HG02885 (cell line): Measurements from ENCODE around the gene SYNPR.

Experiments
- ATAC-seq: cut with Tn5 transposase; IDR thresholded peaks from one replicate; pipeline ENCODE4 v1.9.1; 2021; ENCODE audit warnings: mild to moderate bottlenecking; ENCODE audit not compliant: unreplicated experiment, poor library complexity

The SYNPR gene

DNA sequence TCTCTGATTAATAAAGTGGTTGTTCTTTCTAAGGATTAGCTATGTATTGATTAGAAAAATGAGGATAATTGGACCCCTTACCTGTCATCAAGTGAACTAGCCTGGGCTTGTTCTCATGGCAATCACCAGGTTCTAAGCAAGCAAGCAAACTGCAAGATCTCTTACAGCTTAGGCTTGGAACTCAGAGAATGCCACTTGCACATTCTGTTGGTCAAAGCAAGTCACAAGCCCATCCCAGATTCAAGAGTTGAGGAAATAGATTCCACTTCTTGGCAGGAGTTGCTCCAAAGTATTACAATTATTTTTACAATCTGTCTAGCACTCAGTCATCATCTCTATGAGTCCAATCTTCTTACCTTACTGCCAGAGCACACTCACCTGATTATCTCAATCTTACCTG is 180.3 kb downstream of the SYNPR start:
- no peak for ATAC-seq

DNA sequence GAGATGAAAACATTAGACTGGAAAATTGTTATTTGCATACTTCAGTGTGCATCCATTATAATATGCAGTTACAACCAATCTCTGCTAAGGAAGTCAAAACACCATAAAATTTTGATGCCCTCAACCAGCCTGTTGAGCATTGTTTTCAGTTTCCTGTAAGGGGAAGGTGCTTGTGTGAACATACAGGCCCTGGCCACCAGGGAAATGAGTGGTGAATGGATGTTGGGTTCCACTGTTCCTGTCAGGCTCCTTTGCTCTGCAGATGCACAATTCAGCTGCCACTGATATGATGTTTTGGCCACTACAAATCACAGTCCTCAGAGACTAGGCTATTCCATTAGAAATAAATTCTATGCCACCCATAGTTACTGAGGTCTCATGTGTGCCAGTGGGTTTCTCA is 184.6 kb downstream of the SYNPR start:
- ATAC-seq = no peak

DNA sequence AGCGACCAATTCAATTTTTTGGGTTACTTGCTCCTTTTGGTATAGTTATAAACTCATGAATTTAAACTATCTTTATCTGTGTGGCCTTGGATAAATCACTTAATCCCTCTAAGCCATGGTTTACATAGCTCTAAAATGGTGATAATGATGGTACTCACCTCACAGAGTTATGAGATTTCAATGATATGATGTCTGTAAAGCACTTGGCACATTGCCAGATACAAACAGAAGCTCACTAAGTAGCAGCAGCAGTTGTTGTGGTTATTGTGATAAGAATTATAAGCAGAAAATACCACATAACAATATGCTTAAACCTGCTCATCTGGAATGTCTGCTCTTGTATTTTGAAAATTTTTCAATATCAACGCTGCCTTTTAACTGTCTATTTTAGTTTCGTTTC is 189.3 kb downstream of the SYNPR start:
- ATAC-seq = no peak

DNA sequence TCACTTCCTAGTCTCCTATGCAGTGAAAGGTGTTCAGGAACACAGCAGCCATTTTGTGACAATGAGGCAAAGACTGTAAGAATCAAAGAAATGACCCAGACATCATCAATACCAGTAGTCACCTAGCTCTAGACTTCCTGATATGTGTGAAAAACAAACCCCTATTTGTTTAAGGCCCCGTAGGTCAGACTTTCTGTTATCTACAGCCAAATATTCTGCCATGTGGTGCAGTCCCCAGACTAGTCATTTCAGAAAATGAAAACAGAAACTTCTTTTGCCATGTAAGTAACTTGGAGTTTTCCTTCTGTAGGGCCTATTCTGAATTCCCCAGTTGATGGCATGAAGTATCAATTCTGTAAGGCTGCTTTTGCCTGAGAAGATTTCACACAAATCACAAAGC is 192.6 kb downstream of the SYNPR start:
- ATAC-seq = peak; percentile 69

DNA sequence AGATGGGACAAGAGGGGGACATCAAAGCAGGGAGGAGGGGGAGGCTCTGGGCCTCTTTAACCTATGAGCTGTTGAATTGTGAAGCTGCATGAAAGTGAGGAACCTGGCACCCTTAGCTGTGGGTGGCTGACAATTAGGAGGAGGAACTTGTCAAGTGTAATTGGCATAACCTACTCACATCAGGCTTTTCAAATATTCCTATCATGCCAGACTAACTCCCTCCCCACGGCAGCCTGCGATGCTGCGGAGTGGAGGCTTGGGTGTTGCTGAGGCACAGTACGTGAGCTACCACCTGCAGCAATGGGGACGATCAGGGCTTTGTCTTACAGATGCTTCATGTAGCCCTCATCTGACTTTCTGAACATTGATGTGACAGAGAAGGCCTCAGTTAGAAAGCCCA is 193.7 kb downstream of the SYNPR start:
- no peak for ATAC-seq

DNA sequence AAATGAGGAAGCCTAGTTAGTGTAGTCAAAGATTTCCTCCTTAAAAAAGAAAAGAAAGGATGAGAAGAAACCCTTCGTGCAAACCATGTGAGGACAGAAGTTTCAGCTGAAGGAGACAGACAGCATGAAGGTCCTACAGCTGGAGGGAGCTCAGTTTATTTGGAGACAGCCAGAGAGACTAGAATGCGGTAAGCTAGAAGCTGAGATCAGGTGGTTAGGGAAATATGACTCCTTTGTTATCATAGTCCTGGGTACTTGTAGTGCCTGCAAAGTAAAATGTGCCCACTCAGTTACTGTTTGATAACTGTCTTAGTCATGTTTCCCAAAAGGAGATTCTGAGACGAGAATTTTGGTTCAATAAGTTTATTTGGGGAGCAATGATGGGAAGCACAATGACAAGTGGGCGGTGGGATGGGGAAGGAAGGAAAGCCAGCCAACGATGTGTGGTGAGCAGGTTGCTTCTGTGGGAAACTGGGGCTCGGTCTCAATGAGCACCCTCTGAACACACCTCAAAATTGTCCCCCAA is 195.6 kb downstream of the SYNPR start:
- no peak for ATAC-seq

DNA sequence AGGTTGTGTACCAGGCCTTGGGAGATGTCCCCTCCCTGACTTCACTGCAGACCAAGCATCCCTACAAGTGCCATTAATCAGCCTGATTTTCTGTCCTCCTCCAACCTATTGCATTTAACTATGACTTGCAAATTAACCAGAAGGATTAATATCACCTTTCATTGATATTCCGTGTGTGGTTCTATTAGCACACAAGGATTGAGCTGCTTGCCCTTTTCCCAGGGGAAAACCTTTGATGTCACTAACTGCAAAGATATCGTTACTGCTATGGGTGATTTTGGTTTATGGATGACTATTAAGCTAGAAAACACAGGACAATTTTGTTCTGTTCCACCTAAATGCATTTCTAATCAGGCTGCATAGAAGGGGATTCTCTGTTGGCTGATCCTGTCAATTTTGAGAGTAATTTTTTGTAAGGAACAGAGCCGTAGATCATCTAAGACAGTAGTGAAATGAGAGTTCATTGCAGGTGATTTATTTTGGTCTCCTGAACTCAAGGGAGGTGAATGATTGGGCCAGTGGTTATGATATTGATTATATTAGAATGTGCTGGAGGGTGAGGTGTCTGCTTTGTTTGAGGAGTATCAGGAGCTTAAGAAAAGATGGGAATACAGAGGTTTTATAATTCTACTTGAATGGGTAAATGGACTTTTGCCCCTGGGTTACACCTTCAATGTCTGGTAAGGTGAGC is 196.9 kb downstream of the SYNPR start:
- ATAC-seq = no peak

DNA sequence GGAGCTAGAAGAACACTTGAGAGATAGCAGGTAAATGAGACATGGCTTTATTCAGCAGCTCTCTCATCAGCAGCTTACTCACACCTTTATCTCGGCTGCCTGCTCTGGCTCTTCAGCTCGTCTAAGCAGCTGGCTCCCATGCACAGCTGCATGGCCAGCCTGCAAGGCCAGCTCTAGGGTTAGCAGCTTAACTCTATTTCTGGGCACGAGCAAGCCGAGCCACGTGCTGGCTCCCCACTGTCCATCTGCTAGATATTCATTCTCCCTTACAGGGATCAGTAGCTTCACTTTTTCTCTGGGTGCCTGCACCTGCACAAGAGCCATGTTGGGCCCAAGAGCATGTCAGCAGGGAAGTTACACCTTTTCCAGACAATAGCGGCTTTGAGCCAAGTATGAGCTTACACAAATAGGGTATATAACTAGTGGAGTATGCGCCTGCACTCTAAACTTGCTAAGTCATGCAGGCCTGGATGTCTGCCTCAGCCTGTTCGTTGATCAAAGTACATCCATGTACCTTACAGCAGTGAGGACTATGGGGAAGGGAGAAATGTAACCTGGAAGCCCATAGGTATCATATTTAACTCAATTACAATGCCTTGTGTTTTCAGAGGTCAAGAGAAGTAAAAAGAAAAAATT is 199.5 kb downstream of the SYNPR start:
- ATAC-seq = no peak

DNA sequence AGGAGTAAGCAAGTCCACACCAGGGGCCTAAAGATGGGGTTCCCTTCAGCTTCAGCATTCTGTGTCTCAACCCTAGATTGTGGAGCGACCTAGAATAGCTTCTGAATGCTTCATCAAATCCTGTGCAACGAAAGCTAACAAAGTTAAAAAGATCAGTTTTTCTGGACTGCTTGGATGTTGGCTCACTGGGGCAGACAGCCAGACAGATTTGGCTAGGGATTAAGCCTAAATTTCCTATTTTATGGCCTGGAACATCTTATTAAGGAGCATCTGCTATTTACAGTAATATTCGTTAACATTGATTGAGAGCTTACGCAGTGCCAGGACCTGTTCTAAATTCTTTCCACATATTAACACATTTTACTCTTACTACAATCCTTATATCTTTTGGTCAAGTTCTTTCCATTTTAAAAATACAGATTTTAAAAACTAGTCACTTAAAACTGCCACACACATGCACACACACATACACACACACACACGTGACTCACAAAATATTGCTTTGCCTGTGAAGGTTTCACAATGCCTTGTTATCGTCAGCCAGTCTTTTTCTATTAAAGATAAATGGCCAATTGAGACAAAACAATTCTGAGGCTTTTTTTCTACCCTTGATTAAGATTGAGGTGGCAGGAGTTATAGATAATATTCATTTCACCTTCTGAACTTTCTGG is 201.0 kb downstream of the SYNPR start:
- no peak for ATAC-seq

DNA sequence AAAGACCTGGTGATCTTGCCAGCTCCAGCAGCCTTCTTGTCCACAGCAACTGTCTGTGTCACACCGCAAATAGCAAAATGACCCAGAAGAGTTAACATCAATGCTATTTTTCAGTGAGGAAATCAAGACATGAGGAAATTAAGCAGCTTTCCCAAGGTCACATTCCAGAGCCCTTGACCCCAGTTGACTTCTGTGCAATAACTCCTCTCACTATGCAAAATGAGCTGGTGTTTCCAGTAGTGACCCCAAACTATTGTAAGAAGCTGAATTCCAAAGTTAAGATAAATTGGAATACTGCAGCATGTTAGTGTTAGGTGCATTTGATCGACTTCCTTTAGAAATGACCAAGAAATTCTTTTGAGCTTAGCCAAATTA is 201.5 kb downstream of the SYNPR start:
- ATAC-seq = no peak

DNA sequence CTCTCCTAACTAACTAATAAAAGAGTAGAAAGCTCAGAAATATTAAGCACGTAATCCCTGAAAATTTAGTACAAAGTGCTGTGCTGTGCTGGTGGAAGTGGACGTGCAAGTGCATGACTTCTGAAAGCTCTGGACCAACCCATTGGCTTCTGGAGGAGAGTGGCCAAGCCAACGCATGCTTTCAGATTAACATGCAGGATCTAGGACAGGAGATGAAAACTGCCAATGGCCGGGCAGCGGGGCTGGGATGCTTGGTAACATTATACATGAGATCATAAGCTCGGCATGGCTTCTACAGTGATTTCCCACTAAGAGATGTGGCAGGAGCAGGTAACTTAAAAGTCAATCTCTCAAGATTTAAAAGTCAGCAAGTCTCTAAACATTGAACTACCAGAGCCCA is 203.5 kb downstream of the SYNPR start:
- ATAC-seq = no peak

DNA sequence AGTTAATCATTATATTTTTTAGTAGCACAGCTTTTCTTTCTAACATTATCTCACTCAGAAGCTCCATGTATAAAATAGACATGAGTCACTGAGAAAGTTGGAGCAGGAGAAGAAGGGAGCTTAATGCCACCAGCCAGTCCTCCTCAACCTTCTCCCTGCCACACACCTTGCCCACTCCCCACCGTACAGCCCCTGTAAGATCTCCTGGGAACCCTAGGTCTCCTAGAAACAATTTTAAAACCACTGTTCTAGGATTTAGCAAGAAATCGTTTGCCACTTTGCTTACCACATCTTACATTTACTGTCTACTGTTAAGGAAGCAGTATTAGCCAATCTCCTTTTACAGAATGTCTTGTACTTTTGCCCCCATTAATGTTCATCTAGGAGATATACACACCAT is 204.2 kb downstream of the SYNPR start:
- no peak for ATAC-seq

DNA sequence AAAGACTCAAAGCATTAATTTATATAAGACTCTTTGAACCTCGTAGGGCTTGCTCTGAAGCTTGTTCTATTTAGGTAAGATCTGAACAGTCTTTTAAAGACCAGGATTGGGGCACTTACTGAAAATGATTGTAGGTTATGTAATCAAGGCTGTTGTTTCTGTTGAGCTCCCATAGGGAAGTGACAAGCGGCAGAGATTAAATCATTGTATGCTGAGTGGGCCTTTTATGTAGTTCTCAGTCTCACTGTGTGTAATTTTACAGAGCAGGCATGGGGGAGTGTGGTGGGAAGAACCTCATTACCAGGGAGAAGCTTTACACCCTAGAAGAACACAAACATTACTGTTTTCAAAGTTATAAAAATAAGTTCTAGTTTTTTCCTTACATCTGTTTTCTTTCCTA is 214.4 kb downstream of the SYNPR start:
- no peak for ATAC-seq

DNA sequence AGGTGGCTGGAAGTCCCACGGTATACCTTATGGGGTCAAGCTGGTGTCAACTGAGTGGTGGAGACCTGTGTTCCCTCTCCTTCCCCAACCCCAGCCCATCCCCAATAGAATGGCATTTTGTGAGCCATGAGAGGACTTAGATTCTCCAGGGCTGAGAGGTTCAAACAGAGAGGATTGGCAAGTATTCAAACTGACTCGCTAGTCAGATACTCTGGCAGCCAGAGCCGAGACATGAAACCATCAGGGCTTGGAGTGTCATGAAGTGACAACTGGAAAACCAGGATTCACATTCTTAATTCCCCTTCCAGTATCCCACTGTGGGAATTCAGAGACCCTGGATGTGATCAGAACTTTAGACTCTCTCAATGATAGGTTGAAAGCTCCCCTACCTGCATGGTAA is 215.0 kb downstream of the SYNPR start:
- no peak for ATAC-seq

DNA sequence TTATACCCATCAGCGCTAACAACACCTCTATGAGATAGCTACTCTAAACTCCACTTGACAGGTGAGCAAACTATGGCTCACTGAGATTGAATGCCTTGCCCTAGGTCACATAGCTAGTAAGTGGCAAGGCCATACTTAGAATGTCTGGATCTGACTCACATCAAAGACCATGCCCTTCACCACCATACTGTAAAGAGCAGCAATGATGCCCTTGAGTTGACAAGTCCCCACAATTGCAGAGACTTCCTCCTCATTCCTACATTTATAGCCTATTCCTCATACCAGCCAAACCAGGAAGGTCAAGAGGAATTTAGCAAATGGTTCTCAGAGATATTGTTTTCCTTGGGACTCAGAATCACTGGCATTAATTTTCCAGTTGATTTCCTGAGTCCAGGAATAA is 216.5 kb downstream of the SYNPR start:
- ATAC-seq = no peak

DNA sequence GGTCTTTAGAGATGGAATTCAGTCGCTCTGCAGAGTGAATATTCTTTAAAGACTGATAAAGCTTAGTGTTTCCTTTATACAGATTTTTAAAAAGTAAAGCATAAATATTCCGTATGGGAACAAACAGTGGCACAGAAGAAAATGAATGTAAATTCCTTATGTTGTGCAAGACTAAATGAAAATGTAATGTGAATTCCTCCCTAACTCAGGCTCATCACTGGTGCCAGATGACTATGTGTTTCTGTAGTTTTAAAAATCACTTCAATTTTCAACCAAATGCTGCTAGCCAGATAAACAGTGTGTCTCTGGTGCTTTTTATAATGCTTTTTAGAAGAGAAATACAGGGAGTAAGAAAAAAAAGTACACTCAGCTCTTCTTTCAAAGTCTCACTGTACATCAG is 219.5 kb downstream of the SYNPR start:
- ATAC-seq = no peak

DNA sequence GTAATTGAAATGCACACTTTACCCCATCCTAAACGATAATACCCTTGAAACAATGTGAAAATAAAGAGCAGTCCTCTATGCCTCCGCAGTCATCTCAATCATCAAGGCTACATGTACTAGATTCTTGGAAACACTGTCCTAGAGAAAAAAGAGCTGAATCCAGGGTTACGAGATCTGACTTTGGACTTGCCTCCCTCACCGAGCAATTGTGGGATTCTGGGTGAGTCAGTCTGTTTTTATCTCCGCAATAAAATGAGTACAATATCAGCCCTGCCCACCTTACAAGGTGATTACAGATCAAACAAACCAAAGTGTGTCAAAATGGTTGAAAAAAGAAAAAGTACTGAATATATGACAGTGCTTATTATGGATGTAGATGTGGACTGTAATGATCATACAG is 222.1 kb downstream of the SYNPR start:
- ATAC-seq = no peak

DNA sequence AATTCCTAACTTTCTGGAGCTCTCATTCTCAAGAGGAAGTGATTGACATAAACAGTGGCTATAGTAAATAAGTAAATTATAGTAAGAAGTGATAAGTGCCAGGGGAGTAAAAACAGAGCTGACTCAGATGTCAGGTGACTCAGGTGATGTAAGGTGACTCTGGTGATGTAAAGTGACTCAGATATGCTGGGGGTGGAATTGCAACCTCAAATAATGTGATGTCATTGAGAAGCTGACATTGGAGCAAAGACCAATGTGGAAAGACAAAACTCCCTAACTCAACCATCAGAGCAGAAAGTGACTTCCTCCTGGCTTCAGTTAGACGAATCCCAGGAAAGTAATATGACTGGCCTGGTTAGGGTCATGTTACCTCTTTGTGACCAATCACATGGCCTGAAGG is 230.2 kb downstream of the SYNPR start:
- ATAC-seq = no peak

DNA sequence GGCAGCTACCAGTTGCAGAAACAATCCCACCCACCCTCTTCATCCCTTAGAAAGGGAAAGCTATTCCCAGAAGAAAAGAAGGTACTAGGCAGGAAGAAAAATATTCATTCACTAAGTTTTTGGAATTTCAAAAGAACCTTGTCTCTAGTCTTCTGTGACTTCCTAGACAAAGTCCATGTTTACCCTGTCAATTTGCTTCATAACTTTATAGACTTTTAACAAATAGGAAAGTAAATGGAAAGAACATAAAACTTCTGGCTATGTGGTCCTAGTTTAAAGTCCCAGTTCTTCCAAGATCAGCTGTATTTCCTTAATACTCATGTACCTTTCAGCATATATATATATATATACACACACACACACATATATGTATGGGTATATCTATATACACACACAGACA is 230.7 kb downstream of the SYNPR start:
- no peak for ATAC-seq

DNA sequence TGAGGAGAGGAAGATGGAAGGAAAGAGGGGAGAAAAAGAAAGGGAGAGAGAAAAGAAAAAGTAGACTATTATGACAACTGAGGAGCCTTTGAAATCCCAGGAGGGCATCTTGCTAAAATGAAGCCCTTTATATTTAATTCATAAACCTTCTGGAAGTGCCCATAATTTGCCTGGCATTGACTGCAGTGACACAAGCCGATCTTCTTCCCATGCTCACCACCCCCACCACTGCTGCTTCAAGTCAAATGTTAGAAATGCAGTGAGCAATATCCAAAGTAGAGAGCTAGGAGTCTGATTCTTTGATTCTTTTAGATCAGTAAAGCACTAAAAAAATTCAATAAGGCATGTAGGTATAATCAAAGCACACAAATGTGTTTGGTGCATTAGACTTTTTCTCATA is 235.7 kb downstream of the SYNPR start:
- ATAC-seq = no peak

DNA sequence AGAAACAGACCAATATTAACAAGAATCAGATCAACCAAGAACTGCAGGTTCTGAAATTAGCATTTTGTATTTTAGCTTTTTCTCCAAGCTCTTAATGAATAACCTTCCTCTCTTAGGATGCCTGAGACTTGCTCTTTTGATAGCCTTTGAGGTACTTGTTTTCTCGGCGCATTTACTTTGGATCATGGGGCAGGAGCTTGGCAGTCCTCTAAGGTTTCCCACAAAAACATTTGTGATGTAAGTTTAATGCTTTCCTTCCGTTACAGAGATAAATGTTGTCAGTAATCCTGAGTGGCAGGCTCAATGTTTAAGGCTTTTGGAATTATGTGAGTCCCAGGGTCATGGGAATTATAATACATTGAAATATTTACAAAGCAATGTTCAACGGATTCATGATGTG is 236.6 kb downstream of the SYNPR start:
- no peak for ATAC-seq

DNA sequence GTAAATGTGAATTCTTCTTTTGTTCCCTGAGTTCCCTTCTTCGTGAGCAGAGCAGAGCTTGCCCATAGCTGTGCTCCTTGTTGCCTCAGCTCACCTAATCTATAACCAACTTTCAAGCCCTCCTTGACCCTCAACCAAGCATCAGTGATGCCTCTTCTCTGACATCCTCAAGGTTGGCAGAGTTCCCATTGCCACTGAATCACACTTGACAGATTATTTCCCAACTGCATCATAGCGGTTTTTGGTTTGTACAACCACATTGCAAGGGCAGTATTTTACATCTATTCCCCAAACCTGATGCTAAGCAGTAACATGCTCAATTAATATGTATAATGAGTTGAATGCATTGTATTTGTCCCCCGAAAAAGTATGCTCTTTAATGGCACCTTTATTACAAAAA is 241.3 kb downstream of the SYNPR start:
- no peak for ATAC-seq
